Bronchial epithelial cell (primary cell): Measurements from ENCODE around the gene PTPN23. TPM values are rescaled to one million over a fixed set of nuclear protein-coding genes. Genes with fewer than 3 reads are reported as not detected.
A peak's percentile ranks its signal among the peaks of the same experiment; 100 is the strongest.

ENCODE experiments used
- DNase-seq: peaks from one replicate; pipeline ENCODE4 v3.0.0-alpha.2; 2010; ENCODE audit warnings: low read depth
- FAIRE-seq: peaks from 2 replicates; lab custom pipeline; 2011; peaks lifted over from hg19 to GRCh38; lab: Jason Lieb, UNC
- H3K27me3 ChIP-seq: 2 replicates; pipeline ENCODE4 v1.5.1; 2011; ENCODE audit warnings: low read length; ENCODE audit not compliant: control insufficient read depth, insufficient read depth
- H3K36me3 ChIP-seq: 2 replicates; pipeline ENCODE4 v1.5.1; 2011; ENCODE audit warnings: low read length; ENCODE audit not compliant: control insufficient read depth, insufficient read depth
- H3K4me3 ChIP-seq: 2 replicates; pipeline ENCODE4 v1.5.1; 2011; ENCODE audit warnings: mild to moderate bottlenecking, low read depth, low read length, control low read depth
- CTCF ChIP-seq: IDR thresholded peaks from 2 replicates; pipeline ENCODE4 v1.5.1; 2011; ENCODE audit warnings: mild to moderate bottlenecking, moderate library complexity, low read length, control low read depth, inconsistent platforms; ENCODE audit not compliant: insufficient read depth, severe bottlenecking
- total RNA-seq: library from RNA; depleted of rRNA; stranded (reverse); fragments of >200 nt; gene quantifications from 2 replicates; pipeline ENCODE4 v1.2.1, GENCODE V29; 2014

Gene PTPN23
- total RNA-seq, 1 donor from 2014 or later, result 12.6 TPM

GRCh38 chr3:47421741-47422649, 41.2 kb downstream of the PTPN23 start:
- peak; percentile 31 for DNase-seq
- Histone ChIP-seq H3K27me3 (no peaks in the 10 kb centered on the region), H3K4me3 (no peak overlapping the region), H3K36me3 (peaks cover 30% of the 10 kb centered on the region)
- TF ChIP-seq CTCF, result peak; percentile 47
- FAIRE-seq, result peak; percentile 23

- peak; percentile 82 for FAIRE-seq
- no peak for DNase-seq
- H3K36me3 ChIP-seq, result peaks cover 31% of the 10 kb centered on the region
These were observed 41.9 kb downstream of the PTPN23 start for GRCh38 chr3:47422743-47423142.

GRCh38 chr3:47423548-47424145, 42.8 kb downstream of the PTPN23 start:
- Histone ChIP-seq H3K4me3 (no peak overlapping the region), H3K36me3 (peaks cover 35% of the 10 kb centered on the region), H3K27me3 (no peaks in the 10 kb centered on the region)
- no peak for DNase-seq
- no peak for FAIRE-seq
- TF ChIP-seq CTCF, result no peak

More at GRCh38 chr3:47422743-47423142, 41.9 kb downstream of the PTPN23 start:
- no peak for TF ChIP-seq CTCF
- Histone ChIP-seq H3K4me3 (no peak overlapping the region), H3K27me3 (no peaks in the 10 kb centered on the region)

- Histone ChIP-seq H3K36me3 (peaks cover 28% of the 10 kb centered on the region), H3K27me3 (no peaks in the 10 kb centered on the region), H3K4me3 (no peak overlapping the region)
- DNase-seq, result no peak
- TF ChIP-seq CTCF, result no peak
- FAIRE-seq, result no peak
These were observed 43.9 kb downstream of the PTPN23 start for GRCh38 chr3:47424434-47425382.

GRCh38 chr3:47425383-47425778, 44.6 kb downstream of the PTPN23 start:
- Histone ChIP-seq H3K36me3 (peaks cover 23% of the 10 kb centered on the region), H3K4me3 (no peak overlapping the region), H3K27me3 (no peaks in the 10 kb centered on the region)
- FAIRE-seq, result no peak
- no peak for DNase-seq
- TF ChIP-seq CTCF, result no peak
